CD4-positive, alpha-beta T cell treated with Interleukin-6 for 4 hours (primary cell): Measurements from ENCODE around the gene PLAAT2.
"Not testable (repeated sequence)": the region's sequence is repeated elsewhere in the genome, so short reads cannot be mapped to it uniquely, and the experiment has no call there.

Experiments used
- DNase-seq: peaks from one replicate; pipeline ENCODE4 v3.0.0-alpha.2; 2020; ENCODE audit warnings: mixed read lengths

PLAAT2 gene

GRCh38 chr11:63574856-63575602 is 11.8 kb upstream of the PLAAT2 start:
- DNase-seq, result no peak

GRCh38 chr11:63573881-63574855 is 11.0 kb upstream of the PLAAT2 start:
- peak; percentile 62 for DNase-seq

GRCh38 chr11:63572026-63572688 is 9.0 kb upstream of the PLAAT2 start:
- no peak for DNase-seq

GRCh38 chr11:63569570-63569969 is 6.4 kb upstream of the PLAAT2 start:
- DNase-seq, result no peak

GRCh38 chr11:63567044-63567840 is 4.1 kb upstream of the PLAAT2 start:
- peak; percentile 53 for DNase-seq

GRCh38 chr11:63564784-63565350 is 1.7 kb upstream of the PLAAT2 start:
- no peak for DNase-seq

GRCh38 chr11:63564056-63564774 is 1.0 kb upstream of the PLAAT2 start:
- no peak for DNase-seq

GRCh38 chr11:63560506-63561180 is 2.5 kb downstream of the PLAAT2 start:
- DNase-seq, result peak; percentile 71

GRCh38 chr11:63558459-63559157 is 4.6 kb downstream of the PLAAT2 start:
- DNase-seq, result no peak

GRCh38 chr11:63557570-63557969 is 5.6 kb downstream of the PLAAT2 start:
- DNase-seq, result no peak

GRCh38 chr11:63556404-63557013 is 6.7 kb downstream of the PLAAT2 start:
- no peak for DNase-seq

GRCh38 chr11:63554877-63555223 is 8.3 kb downstream of the PLAAT2 start:
- DNase-seq, result no peak

GRCh38 chr11:63553759-63554158 is 9.4 kb downstream of the PLAAT2 start:
- peak; percentile 75 for DNase-seq

- DNase-seq, result peak; percentile 29
Observed at GRCh38 chr11:63552921-63553320, 10.3 kb downstream of the PLAAT2 start.

GRCh38 chr11:63551889-63552266 is 11.3 kb downstream of the PLAAT2 start:
- peak; percentile 15 for DNase-seq

- DNase-seq, result peak; percentile 38
Observed at GRCh38 chr11:63551091-63551888, 11.9 kb downstream of the PLAAT2 start.

GRCh38 chr11:63550156-63550700 is 13.0 kb downstream of the PLAAT2 start:
- DNase-seq, result not testable (repeated sequence)

- no peak for DNase-seq
Observed at GRCh38 chr11:63549411-63549810, 13.8 kb downstream of the PLAAT2 start.

- no peak for DNase-seq
Observed at GRCh38 chr11:63548178-63548577, 15.0 kb downstream of the PLAAT2 start.
